HG03064 (cell line): ENCODE results near the gene PADI3.

ENCODE experiments used
- ATAC-seq: cut with Tn5 transposase; IDR thresholded peaks from one replicate; pipeline ENCODE4 v1.9.1; 2021; ENCODE audit warnings: low read depth; ENCODE audit not compliant: unreplicated experiment

Gene PADI3

DNA sequence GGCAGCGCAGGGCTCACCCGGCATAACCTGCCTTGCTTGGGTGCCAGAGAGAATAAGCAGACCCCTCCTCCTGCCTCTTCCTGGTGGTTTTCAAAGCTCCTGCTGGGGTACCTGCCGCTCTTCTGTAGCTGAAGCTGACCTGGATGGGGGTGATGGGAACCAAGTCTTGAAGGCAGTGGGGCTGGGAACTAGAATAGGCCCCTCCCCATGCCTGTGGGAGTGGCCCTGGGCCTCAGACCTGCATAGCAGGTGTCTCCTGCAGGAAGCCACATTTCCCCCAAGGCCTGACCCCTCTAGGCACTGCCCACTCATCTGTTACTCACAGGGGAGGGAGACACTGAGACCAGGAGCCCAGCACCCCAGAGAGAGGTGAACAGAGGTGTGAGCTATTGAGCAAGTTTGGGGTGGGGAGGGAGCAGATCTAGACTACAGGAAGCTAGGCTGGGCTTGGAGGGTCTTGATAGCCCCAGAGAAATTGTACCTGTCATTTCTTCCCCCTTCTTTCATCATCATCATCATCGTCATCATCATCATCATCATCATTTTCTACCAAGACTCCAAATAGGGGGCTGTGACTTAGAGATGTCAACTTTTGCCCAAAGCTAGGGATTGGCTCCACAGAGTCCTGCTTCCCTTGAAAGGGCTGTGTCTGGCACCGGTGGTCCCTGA, 33.9 kb upstream of the PADI3 start:
- no peak for ATAC-seq

DNA sequence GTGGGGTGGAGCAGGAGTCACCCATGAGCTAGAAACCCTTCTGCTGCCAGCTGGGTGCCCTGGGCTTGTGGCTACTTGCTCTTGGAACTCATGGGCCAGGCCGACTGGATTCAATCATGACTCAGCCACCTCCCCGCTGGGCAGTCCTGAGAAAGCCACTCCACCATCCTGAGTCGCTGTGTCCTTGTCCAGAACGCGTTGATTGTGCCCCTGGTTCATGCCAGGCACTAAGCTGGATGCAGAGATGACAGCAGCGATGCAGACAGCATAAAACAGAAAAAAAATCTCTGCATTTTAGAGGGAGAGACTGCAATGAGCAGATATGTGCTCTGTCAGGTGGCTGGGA, 33.4 kb upstream of the PADI3 start:
- no peak for ATAC-seq

- ATAC-seq = no peak
Measured at GRCh38 chr1:17216078-17216477, 32.8 kb upstream of the PADI3 start.

DNA sequence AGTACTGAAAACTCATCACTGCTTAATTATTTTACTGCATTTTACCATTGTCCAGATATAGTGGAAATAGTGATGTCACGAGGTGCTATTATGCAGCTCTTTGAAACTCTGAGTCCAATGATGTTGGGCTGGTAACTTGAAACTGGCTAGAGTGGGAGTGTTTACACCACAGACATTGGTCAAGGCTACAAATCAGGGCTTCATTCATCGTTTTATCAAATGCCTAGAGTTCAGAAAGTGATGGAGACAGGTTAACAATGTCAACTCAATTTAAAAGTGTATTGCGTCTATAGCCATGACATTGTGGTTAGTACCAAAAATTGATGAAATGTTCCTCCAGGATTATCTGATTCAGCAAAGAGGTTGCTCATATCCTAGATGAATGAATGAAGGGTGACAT, 31.3 kb upstream of the PADI3 start:
- no peak for ATAC-seq

GRCh38 chr1:17218939-17219338, 30.0 kb upstream of the PADI3 start:
- no peak for ATAC-seq

GRCh38 chr1:17220287-17220686, 28.6 kb upstream of the PADI3 start:
- no peak for ATAC-seq

GRCh38 chr1:17222557-17222956, 26.3 kb upstream of the PADI3 start:
- no peak for ATAC-seq

- ATAC-seq = no peak
Measured at GRCh38 chr1:17224434-17224833, 24.5 kb upstream of the PADI3 start.

DNA sequence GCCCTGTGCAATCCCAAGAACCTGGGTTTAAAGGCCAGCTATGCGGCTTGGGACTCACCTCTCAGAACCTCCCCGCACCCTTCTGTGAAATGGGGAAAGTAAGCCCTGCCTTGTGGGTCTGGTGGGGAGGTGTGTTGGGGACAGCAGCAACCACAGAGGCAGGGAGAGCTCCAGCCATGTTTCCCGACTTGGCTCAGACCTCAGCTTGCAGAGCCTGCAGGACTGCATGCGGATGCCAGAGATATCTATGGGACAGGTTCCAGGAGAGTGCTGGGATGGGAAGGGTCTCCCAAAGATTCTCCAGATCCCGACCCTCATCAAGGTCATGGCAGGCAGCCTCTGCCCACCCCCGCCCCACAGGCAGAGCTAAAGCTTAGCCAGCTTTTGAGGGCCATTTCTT, 23.8 kb upstream of the PADI3 start:
- ATAC-seq = no peak

- no peak for ATAC-seq
Measured at GRCh38 chr1:17227358-17227915, 21.5 kb upstream of the PADI3 start.

GRCh38 chr1:17228619-17229018, 20.3 kb upstream of the PADI3 start:
- ATAC-seq = no peak

- ATAC-seq = no peak
Measured at GRCh38 chr1:17229379-17229778, 19.5 kb upstream of the PADI3 start.

- no peak for ATAC-seq
Measured at GRCh38 chr1:17230106-17230505, 18.8 kb upstream of the PADI3 start.

DNA sequence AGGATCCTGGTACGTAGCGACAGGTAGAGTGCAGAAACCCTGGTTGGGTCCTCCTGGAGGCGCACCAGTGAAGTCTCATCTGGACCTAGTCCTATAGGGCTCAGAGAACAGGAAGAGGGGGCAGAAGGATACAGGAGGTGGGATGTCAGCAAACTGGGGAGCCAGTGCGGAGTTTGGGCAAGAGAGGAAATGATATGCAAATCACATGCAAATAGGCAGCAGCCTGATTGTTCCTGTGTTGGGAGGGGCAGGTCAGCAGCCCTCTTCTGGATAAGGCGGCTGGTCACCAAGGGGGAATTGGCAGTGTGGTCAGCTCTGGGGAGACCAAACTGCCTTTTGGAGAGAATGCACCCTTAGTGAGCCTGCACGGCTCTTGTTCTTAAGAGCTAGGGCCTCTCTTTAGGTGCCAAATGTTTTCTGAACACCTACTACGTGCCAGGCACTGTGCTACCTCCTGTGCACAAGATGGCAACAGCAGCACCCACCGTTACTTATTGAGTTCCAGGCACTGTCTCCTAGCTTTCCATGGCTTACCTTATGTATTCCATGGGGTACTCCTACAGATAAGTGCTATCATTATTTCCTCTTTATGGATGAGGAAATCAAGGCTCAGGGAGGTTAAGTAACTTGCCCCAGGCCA, 18.1 kb upstream of the PADI3 start:
- ATAC-seq = no peak

DNA sequence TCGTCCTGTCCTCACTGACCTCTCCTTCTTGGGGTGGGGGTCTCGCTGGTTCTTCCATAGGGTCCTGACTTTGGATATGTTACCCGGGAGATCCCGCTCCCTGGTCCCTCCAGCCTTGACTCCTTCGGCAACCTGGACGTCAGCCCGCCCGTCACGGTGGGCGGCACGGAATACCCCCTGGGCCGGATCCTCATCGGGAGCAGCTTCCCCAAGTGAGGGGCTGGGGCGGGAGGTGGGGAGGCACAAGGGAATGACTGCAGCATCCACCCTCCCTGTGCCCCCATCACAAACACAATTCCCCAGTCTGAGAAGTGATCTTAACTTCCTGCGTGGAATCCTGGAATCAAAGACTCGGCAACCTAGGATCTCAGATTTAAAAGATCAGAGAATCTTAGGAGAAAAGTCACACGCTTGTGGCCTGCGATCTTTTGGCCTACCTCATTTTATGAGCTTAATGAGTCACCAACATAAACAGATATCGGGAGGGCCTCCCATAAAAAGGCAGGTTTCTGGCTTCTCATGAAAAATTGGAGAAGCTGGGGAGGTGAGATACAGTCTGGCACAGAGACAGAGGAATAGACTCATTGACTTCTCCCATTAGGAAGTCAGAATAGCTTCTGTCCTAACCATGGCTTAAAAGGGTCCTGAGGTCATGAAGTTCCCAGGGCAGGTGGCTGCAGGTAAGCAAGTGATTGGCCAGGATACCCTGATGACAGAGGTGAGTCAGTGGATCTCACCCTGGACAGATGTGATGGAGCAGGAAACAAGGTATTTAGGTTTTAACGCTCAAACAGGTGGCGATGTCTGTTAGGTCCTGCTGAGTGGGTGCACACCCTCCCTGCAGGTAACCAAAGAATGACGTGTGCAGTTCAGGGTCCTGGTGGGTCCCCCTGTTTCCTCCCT, 15.9 kb upstream of the PADI3 start:
- ATAC-seq = no peak

GRCh38 chr1:17233675-17234320, 15.1 kb upstream of the PADI3 start:
- no peak for ATAC-seq

GRCh38 chr1:17234405-17234804, 14.5 kb upstream of the PADI3 start:
- no peak for ATAC-seq

GRCh38 chr1:17235135-17235885, 13.6 kb upstream of the PADI3 start:
- ATAC-seq = no peak

DNA sequence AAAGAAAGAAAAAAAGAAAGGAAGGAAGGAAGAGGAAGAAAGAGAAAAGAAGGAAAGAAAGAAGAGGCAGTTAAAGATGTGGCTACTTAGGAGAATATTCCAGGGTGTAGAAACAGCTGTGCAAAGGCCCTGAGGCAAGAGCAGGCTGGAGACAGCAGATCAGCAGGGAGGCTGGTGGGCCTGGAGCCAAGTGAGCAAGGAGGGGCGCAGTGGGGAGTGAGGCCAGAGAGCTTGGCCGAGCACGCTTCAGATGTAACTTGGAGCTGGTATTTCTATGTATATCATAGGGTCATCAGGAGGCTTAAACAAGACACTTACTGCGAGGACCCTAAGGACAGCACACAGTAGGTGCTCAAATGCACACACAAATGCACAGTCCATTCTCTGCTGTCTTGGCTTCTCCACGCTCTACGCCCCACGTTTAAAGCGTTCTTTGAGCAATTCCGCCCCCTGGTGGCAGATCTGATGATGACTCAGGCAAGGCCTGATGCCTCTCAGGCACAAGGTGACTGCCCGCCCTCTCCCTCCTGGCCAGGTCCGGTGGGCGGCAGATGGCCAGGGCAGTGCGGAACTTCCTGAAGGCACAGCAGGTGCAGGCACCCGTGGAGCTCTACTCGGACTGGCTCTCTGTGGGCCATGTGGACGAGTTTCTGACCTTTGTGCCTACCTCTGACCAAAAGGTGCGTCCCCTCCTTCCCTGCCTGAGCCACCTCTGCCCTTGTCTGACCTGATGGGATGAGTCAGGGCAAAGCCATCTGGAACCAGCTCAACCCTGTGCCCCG, 11.9 kb upstream of the PADI3 start:
- ATAC-seq = no peak

DNA sequence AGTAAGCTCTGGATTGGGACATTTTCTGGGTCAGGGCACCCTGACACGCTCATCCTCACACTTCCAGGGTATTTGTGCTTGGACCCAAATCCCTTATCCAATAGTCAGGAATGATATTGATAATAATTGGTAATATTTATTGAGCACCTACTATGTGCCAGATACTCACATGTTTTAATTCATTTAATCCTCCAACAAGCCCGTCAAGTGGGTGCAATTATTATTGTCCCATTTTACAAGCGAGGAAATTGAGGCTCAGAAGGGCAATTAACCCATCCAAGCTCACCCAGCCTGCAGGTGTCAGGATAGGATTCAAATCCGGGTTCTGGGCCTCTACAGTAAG, 11.4 kb upstream of the PADI3 start:
- no peak for ATAC-seq
